ENCODE measurements around the gene ASPHD2.
"Not testable (repeated sequence)": the region's sequence is repeated elsewhere in the genome, so short reads cannot be mapped to it uniquely, and the experiment has no call there.

Gene ASPHD2

GRCh38 chr22:26416670-26417276, 12.3 kb upstream of the ASPHD2 start:
- peak; percentile 34 for DNase-seq (ENCODE audit: low read depth)

GRCh38 chr22:26417406-26417805, 11.7 kb upstream of the ASPHD2 start:
- no peak for DNase-seq (ENCODE audit: low read depth)

GRCh38 chr22:26418620-26419019, 10.4 kb upstream of the ASPHD2 start:
- DNase-seq (ENCODE audit: low read depth) = no peak

- no peak for DNase-seq (ENCODE audit: low read depth)
Observed at GRCh38 chr22:26426924-26427323, 2.1 kb upstream of the ASPHD2 start.

- no peak for DNase-seq (ENCODE audit: low read depth)
Observed at GRCh38 chr22:26429458-26430286, 612 bp downstream of the ASPHD2 start.

GRCh38 chr22:26430600-26430999, 1.5 kb downstream of the ASPHD2 start:
- no peak for DNase-seq (ENCODE audit: low read depth)

GRCh38 chr22:26431261-26431995, 2.4 kb downstream of the ASPHD2 start:
- no peak for DNase-seq (ENCODE audit: low read depth)

GRCh38 chr22:26432619-26433311, 3.7 kb downstream of the ASPHD2 start:
- no peak for DNase-seq (ENCODE audit: low read depth)

- DNase-seq (ENCODE audit: low read depth) = no peak
Observed at GRCh38 chr22:26433805-26434204, 4.7 kb downstream of the ASPHD2 start.

- DNase-seq (ENCODE audit: low read depth) = no peak
Observed at GRCh38 chr22:26435327-26436093, 6.5 kb downstream of the ASPHD2 start.

GRCh38 chr22:26436903-26437515, 7.9 kb downstream of the ASPHD2 start:
- no peak for DNase-seq (ENCODE audit: low read depth)

GRCh38 chr22:26437694-26438392, 8.8 kb downstream of the ASPHD2 start:
- no peak for DNase-seq (ENCODE audit: low read depth)

GRCh38 chr22:26438776-26439175, 9.7 kb downstream of the ASPHD2 start:
- DNase-seq (ENCODE audit: low read depth) = not testable (repeated sequence)

- no peak for DNase-seq (ENCODE audit: low read depth)
Observed at GRCh38 chr22:26439559-26439958, 10.5 kb downstream of the ASPHD2 start.

GRCh38 chr22:26442086-26442756, 13.2 kb downstream of the ASPHD2 start:
- DNase-seq (ENCODE audit: low read depth) = no peak

- no peak for DNase-seq (ENCODE audit: low read depth)
Observed at GRCh38 chr22:26443901-26444690, 15.0 kb downstream of the ASPHD2 start.

- DNase-seq (ENCODE audit: low read depth) = no peak
Observed at GRCh38 chr22:26444777-26445176, 15.7 kb downstream of the ASPHD2 start.

GRCh38 chr22:26445577-26446275, 16.7 kb downstream of the ASPHD2 start:
- no peak for DNase-seq (ENCODE audit: low read depth)

Data from non-pigmented ciliary epithelial cell (primary cell).